ENCODE results near the gene VMAC. TPM values are rescaled to one million over a fixed set of nuclear protein-coding genes. Genes with fewer than 3 reads are reported as not detected.
"Not testable (repeated sequence)": the region's sequence is repeated elsewhere in the genome, so short reads cannot be mapped to it uniquely, and the experiment has no call there.

VMAC gene
- total and polyA plus RNA-seq, 12 donors: 1.3 to 5.8 (median 2.5) TPM

DNA sequence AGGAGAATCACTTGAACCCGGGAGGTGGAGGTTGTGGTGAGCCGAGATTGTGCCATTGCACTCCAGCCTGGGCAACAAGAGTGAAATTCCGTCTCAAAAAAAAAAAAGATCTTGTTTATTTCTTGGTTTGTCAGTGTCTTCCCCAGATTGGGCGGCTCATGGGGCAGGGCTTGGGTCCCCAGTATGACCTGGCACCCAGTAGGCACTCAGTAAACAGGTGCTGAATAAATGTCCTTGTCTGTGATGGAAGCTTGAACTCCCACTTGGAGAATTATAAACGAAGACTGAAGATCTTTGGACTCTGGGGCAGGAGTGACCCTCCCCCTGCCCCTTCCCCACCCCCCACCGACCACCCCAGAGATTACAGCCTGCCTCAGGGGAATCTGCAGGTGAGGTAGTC, 24.5 kb upstream of the VMAC start:
- H3K27ac ChIP-seq: peak overlapping the region in 5 of 10 donors; percentile 11 to 76 (median 39)
- intact Hi-C loops (cut with DNase I): loop anchor here in 2 of 10 donors (5.0 to 10.0 kb wide), 2 partner anchors 45 to 53 kb away; partner anchors contain the start of gene FUT6 (in 1 of the 2)
- H3K27me3 ChIP-seq: peaks cover 0 to 19% (median 12%) of the 10 kb centered on the region in 7 donors
- no peaks in the 10 kb centered on the region for H3K9me3 ChIP-seq
- 38 to 40% methylated on average over 6 of the region's 6 CpGs for WGBS, 2 donors
- H3K36me3 ChIP-seq: no peaks in the 10 kb centered on the region
- DNase-seq (no peak), ATAC-seq (peak in 2 of 8 donors; percentile 2 to 12)
- H3K4me3 ChIP-seq: no peak overlapping the region
- TF ChIP-seq, protein P1, sequence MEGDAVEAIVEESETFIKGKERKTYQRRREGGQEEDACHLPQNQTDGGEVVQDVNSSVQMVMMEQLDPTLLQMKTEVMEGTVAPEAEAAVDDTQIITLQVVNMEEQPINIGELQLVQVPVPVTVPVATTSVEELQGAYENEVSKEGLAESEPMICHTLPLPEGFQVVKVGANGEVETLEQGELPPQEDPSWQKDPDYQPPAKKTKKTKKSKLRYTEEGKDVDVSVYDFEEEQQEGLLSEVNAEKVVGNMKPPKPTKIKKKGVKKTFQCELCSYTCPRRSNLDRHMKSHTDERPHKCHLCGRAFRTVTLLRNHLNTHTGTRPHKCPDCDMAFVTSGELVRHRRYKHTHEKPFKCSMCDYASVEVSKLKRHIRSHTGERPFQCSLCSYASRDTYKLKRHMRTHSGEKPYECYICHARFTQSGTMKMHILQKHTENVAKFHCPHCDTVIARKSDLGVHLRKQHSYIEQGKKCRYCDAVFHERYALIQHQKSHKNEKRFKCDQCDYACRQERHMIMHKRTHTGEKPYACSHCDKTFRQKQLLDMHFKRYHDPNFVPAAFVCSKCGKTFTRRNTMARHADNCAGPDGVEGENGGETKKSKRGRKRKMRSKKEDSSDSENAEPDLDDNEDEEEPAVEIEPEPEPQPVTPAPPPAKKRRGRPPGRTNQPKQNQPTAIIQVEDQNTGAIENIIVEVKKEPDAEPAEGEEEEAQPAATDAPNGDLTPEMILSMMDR (IDR thresholded peaks at IDR 0.05): no peak
- peaks cover 0 to 15% (median 9%) of the 10 kb centered on the region in 9 donors for H3K4me1 ChIP-seq

DNA sequence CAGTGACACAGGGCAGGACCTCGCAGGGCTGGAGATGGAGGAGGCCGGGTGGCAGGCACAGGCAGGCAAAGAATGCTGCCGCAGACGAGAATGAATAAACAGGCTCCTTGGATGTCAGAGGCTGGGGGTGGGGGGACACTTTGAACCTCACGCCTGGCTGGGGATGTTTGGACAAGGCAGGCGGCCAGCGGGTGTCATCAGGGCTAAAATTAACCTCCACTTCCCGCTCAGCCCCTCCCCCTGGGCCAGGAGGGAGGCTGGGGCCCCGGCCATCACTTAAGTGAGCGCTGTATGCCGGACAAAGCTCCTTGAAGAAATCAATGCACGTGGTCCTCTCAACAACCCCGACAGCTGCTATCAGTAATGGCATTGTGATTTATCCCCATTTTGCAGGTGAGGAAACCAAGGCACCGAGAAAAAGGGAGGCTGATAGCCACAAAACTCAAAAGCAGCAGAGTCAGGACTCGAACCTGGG, 24.0 kb upstream of the VMAC start:
- ATAC-seq: peak; percentile 74 to 98 (median 92)
- intact Hi-C loops (cut with DNase I): loop anchor here in 2 of 10 donors (5.0 to 10.0 kb wide), 2 partner anchors 46 to 53 kb away; partner anchors contain the start of gene FUT6 (in 1 of the 2)
- Histone ChIP-seq H3K4me3 (no peak overlapping the region), H3K36me3 (no peaks in the 10 kb centered on the region), H3K27me3 (peaks cover 0 to 19% (median 12%) of the 10 kb centered on the region in 7 donors), H3K4me1 (peaks cover 0 to 15% (median 9%) of the 10 kb centered on the region in 9 donors), H3K9me3 (no peaks in the 10 kb centered on the region), H3K27ac (peak overlapping the region in 7 of 10 donors; percentile 11 to 76 (median 39))
- TF ChIP-seq, protein P1 (IDR thresholded peaks at IDR 0.05): no peak
- WGBS, 2 donors: 7 to 9% methylated on average over 15 of the region's 15 CpGs
- peak; percentile 75 to 76 for DNase-seq

DNA sequence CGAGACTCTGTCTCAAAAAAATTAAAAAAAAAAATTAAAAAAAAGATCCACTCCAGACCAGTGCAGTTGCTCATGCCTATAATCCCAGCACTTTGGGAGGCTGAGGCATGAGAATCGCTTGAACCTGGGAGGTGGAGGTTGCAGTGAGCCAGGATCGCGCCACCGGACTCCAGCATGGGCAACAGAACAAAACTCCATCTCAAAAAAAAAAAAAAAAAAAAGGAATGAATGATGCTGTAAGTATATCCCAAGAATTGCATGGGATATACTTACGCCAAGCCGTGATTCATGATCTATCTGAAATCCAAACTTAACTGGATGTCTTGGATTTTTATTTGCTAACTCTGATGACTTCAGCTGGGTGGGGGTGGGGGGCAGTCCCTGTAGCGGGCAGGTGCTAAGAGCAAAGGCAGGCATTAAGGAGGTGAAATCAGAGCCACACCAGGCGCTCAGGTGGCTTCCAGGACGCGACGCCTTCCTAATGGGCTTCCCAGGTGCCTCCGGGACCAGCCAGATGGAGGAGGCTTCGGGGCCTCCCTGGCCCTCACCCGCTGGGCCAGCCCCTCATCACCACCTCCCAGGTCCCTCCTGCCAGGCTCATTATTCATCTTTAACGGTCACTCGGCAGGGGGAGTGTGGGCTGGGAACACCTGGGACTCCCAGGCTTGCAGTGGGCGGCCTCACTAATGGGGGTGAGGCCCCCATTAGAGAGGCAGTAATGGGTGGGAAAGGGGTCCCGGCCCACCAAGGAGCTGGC, 23.0 kb upstream of the VMAC start:
- DNase-seq (no peak), ATAC-seq (peak in 1 of 8 donors; percentile 9)
- H3K27ac ChIP-seq: peak overlapping the region in 2 of 10 donors; percentile 39 to 76
- peaks cover 0 to 19% (median 12%) of the 10 kb centered on the region in 7 donors for H3K27me3 ChIP-seq
- TF ChIP-seq, protein P1 (IDR thresholded peaks at IDR 0.05): no peak
- H3K36me3 ChIP-seq: no peaks in the 10 kb centered on the region
- H3K4me1 ChIP-seq: peaks cover 0 to 15% (median 9%) of the 10 kb centered on the region in 9 donors
- WGBS, 2 donors: 65 to 70% methylated on average over 19 of the region's 19 CpGs
- H3K4me3 ChIP-seq: no peak overlapping the region
- intact Hi-C loops (cut with DNase I): loop anchor here in 2 of 10 donors (5.0 to 10.0 kb wide), 2 partner anchors 47 to 54 kb away; partner anchors contain the start of gene FUT6 (in 1 of the 2)
- H3K9me3 ChIP-seq: no peaks in the 10 kb centered on the region

DNA sequence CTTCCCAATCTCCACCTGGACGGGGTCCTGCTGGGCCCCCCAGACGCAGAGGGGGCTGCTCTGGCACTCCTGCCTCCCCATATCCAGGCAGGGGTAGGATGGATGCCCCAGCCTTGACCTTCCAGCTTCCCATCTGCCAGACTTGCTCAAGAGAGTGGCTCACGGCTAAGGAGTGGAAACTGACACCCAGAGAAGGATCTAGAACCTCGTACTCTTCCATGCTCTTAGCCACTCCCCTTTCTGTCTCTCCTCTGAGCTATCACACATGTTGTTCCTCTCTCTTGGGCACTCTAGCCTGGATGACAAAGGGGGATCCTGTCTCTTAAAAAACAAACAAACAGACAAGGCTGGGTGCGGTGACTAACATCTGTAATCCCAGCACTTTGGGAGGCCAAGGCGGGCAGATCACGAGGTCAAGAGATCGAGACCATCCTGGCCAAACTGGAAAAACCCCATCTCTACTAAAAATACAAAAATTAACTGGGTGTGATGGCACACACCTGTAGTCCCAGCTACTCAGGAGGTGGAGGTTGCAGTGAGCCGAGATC, 22.2 kb upstream of the VMAC start:
- intact Hi-C loops (cut with DNase I): loop anchor here in 2 of 10 donors (5.0 to 10.0 kb wide), 2 partner anchors 48 to 55 kb away; partner anchors contain the start of gene FUT6 (in 1 of the 2)
- Histone ChIP-seq H3K4me1 (peaks cover 0 to 15% (median 9%) of the 10 kb centered on the region in 9 donors), H3K9me3 (no peaks in the 10 kb centered on the region), H3K36me3 (no peaks in the 10 kb centered on the region), H3K27me3 (peaks cover 0 to 19% (median 11%) of the 10 kb centered on the region in 7 donors), H3K27ac (peak overlapping the region in 1 of 10 donors; percentile 17), H3K4me3 (no peak overlapping the region)
- ATAC-seq (no peak), DNase-seq (no peak)
- TF ChIP-seq, protein P1 (IDR thresholded peaks at IDR 0.05): no peak
- WGBS, 2 donors: 62 to 74% methylated on average over 9 of the region's 9 CpGs

DNA sequence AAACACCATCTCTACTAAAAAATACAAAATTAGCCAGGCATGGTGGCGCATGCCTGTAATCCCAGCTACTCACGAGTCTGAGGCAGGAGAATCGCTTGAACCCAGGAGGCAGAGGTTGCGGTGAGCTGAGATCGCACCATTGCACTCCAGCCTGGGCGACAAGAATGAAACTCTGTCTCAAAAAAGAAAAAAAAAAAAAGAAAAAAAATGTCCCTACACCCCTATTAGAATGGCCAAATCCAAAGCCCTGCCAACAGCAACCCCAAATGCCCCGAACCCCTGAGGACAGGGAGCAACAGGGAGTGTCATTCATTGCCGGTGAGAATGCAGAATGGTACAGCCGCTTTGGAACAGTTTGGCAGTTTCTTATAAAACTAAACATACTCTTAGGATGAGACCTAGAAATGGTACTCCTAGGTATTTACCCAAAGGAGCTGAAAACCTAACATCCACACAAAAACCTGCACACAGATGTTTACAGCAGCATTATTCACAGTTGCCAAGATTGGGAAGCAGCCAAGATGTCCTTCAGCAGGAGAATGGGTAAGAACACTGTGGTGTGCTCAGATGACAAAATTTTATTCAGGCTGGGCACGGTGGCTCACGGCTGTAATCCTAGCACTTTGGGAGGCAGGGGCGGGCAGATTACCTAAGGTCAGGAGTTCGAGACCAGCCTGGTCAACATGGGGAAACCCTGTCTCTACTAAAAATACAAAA, 21.4 kb upstream of the VMAC start:
- DNase-seq, H3K27ac ChIP-seq, H3K36me3 ChIP-seq, H3K9me3 ChIP-seq, ATAC-seq, H3K4me3 ChIP-seq: not testable (repeated sequence)
- intact Hi-C loops (cut with DNase I): loop anchor here in 2 of 10 donors (5.0 to 10.0 kb wide), 2 partner anchors 49 to 56 kb away; partner anchors contain the start of gene FUT6 (in 1 of the 2)
- peaks cover 0 to 15% (median 9%) of the 10 kb centered on the region in 9 donors for H3K4me1 ChIP-seq
- peaks cover 0 to 19% (median 6%) of the 10 kb centered on the region in 7 donors for H3K27me3 ChIP-seq
- WGBS, 2 donors: 74 to 77% methylated on average over 13 of the region's 13 CpGs

Measured in heart right ventricle (tissue), 16 donors.